Measurements from ENCODE around the gene MAU2. TPM values are rescaled to one million over a fixed set of nuclear protein-coding genes. Genes with fewer than 3 reads are reported as not detected.

MAU2 gene
- total and polyA plus RNA-seq, 5 donors from 2014 or later = 16.5 to 146 (median 20.3) TPM

DNA sequence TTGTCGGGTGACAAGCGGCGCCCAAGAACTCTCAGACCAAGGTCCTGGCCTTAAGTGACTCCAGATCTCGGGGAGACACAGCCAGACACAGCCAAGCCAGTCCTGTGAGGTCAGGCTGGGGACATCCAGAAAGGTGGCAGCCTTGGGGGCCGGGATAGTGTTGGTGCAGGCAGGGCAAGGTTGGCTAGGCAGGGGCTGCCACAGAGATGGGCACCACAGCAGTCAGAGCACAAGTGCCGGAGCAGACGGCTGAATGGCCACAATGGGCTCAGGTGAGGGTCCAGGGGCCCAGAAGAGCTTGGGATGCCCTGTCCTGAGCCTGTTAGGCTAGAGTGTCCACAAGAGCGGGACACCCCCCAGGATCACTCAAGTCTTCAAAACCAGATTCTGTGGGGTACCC lies 32.2 kb downstream of the MAU2 start:
- Histone ChIP-seq H3K4me3 (ENCODE audit: low read depth, low read length) (no peak overlapping the region), H3K36me3 (ENCODE audit: control insufficient read depth, insufficient read depth, low read length) (peaks cover 56% of the 10 kb centered on the region), H3K9me3 (ENCODE audit: control insufficient read depth in 2 of 2, low read length in 2 of 2) (no peaks in the 10 kb centered on the region), H3K27ac (ENCODE audit: insufficient read depth, low read length, poor library complexity, severe bottlenecking) (no peak overlapping the region), H3K4me1 (ENCODE audit: control insufficient read depth, insufficient read depth, low read length, poor library complexity, severe bottlenecking) (no peaks in the 10 kb centered on the region), H3K27me3 (ENCODE audit: control insufficient read depth, insufficient read depth, low read length) (no peaks in the 10 kb centered on the region)
- no peaks in the 10 kb centered on the region for H3K27me3 Mint-ChIP-seq
- no peak overlapping the region for H3K4me3 Mint-ChIP-seq
- peaks cover 21% of the 10 kb centered on the region for H3K36me3 Mint-ChIP-seq
- no peak overlapping the region for H3K27ac Mint-ChIP-seq
- H3K9me3 Mint-ChIP-seq = no peaks in the 10 kb centered on the region
- DNase-seq (no peak), ATAC-seq (ENCODE audit: low read depth in 2 of 2) (no peak)
- peaks cover 0 to 7% (median 3%) of the 10 kb centered on the region in 4 donors for H3K4me1 Mint-ChIP-seq

DNA sequence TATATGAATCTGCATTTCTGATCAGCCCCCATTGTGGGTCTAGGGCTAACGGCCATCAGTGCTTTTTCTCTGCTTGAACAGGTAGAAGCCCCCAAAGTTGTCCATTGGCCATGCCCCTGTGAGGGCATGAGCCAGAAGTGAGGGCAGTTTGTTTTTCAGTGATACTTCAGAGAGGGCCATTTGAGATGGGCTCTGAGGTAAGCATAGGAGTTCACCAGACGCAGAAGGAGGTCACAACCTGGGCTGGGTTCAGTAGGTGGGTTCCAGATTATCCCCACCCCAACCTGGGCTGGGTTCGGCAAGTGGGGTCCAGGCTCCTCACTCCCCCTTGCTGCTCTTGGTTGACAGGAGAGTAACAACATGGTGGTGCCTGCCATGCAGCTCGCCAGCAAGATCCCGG lies 33.4 kb downstream of the MAU2 start:
- DNase-seq (no peak), ATAC-seq (ENCODE audit: low read depth in 2 of 2) (no peak)
- peaks cover 0 to 17% (median 8%) of the 10 kb centered on the region in 4 donors for H3K4me1 Mint-ChIP-seq
- H3K9me3 Mint-ChIP-seq = no peaks in the 10 kb centered on the region
- H3K27me3 Mint-ChIP-seq = no peaks in the 10 kb centered on the region
- Histone ChIP-seq H3K27ac (ENCODE audit: insufficient read depth, low read length, poor library complexity, severe bottlenecking) (no peak overlapping the region), H3K4me3 (ENCODE audit: low read depth, low read length) (no peak overlapping the region), H3K27me3 (ENCODE audit: control insufficient read depth, insufficient read depth, low read length) (no peaks in the 10 kb centered on the region), H3K9me3 (ENCODE audit: control insufficient read depth in 2 of 2, low read length in 2 of 2) (no peaks in the 10 kb centered on the region), H3K36me3 (ENCODE audit: control insufficient read depth, insufficient read depth, low read length) (peaks cover 50% of the 10 kb centered on the region), H3K4me1 (ENCODE audit: control insufficient read depth, insufficient read depth, low read length, poor library complexity, severe bottlenecking) (peaks cover 4% of the 10 kb centered on the region)
- no peak overlapping the region for H3K4me3 Mint-ChIP-seq
- no peak overlapping the region for H3K27ac Mint-ChIP-seq
- peaks cover 18% of the 10 kb centered on the region for H3K36me3 Mint-ChIP-seq

DNA sequence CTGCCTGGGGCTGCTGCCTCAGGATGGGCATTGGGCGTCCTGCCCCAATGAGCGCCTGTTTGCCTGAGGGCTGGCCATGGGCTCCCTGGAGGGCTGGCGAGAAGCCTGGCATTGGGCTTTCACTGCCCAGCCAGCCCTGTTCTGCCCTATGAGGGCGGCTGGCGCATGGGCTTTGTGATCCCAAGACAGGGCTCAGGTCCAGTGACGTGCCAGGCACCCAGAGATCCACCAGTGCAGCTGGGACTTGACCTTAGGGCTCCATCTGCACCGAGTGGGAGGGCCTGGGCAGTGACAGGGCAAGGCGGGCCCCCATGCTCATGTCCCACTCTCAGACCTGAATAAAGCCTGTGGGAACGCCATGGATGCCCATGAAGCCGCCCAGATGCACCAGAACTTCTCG lies 34.3 kb downstream of the MAU2 start:
- Mint-ChIP-seq H3K27me3 (no peaks in the 10 kb centered on the region), H3K9me3 (no peaks in the 10 kb centered on the region), H3K4me1 (peaks cover 0 to 18% (median 8%) of the 10 kb centered on the region in 4 donors), H3K27ac (no peak overlapping the region), H3K36me3 (peaks cover 16% of the 10 kb centered on the region), H3K4me3 (no peak overlapping the region)
- no peak overlapping the region for H3K4me3 ChIP-seq (ENCODE audit: low read depth, low read length)
- ATAC-seq (ENCODE audit: low read depth in 2 of 2) (no peak), DNase-seq (no peak)
- H3K27ac ChIP-seq (ENCODE audit: insufficient read depth, low read length, poor library complexity, severe bottlenecking) = no peak overlapping the region
- H3K27me3 ChIP-seq (ENCODE audit: control insufficient read depth, insufficient read depth, low read length) = no peaks in the 10 kb centered on the region
- H3K4me1 ChIP-seq (ENCODE audit: control insufficient read depth, insufficient read depth, low read length, poor library complexity, severe bottlenecking) = peaks cover 4% of the 10 kb centered on the region
- no peaks in the 10 kb centered on the region for H3K9me3 ChIP-seq (ENCODE audit: control insufficient read depth in 2 of 2, low read length in 2 of 2)
- peaks cover 42% of the 10 kb centered on the region for H3K36me3 ChIP-seq (ENCODE audit: control insufficient read depth, insufficient read depth, low read length)

DNA sequence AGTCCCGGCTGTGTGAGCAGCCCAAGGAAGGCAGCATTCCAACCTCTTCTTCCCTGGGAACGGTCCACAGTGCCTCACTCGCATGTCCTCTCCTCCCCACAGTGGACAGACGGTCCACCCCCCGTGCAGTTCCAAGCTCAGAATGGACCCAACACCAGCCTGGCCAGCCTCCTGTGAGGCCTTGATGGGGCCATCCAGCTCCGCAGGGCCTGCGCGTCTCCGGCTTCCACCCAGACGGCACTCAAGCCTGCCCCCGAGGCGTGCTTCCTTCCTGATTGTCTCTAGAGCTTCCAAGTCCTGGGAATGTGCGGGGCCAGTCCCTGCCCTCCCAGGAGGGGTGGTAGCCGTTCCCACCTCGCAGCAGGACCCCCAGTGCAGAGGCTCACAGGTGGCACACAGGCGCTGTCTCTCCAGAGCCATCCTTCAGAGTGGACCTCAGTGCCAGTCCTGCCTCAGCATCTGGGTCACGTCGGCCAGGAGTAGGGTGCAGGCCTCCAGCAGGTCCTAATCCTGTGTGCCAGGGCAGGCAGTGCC lies 35.0 kb downstream of the MAU2 start:
- no peaks in the 10 kb centered on the region for H3K9me3 ChIP-seq (ENCODE audit: control insufficient read depth in 2 of 2, low read length in 2 of 2)

DNA sequence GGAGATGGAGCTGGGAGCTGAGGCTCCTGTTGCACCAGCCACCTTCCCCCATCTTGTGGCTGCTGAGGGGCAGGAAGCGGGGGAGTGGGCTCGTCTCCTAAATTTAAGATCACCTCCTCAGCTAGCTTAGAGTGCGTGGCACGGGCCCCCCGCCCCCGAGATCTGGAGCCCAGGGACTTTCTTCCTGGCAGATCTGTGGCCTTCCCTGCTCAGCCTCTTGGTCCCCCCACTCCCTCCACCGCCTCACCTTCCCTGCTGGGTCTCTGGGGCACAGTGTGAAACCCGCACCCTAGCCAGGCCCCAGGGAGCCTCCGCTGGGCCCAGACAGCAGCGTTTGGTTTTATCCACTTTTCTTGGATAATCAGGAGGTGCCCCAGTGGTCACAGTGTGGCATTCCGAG lies 35.9 kb downstream of the MAU2 start:
- Mint-ChIP-seq H3K9me3 (no peaks in the 10 kb centered on the region), H3K36me3 (peaks cover 16% of the 10 kb centered on the region), H3K4me1 (peaks cover 5 to 28% (median 15%) of the 10 kb centered on the region in 4 donors), H3K4me3 (no peak overlapping the region), H3K27ac (no peak overlapping the region), H3K27me3 (no peaks in the 10 kb centered on the region)
- H3K4me3 ChIP-seq (ENCODE audit: low read depth, low read length) = no peak overlapping the region
- H3K27ac ChIP-seq (ENCODE audit: insufficient read depth, low read length, poor library complexity, severe bottlenecking) = no peak overlapping the region
- ATAC-seq (ENCODE audit: low read depth in 2 of 2) = no peak
- H3K36me3 ChIP-seq (ENCODE audit: control insufficient read depth, insufficient read depth, low read length) = peaks cover 42% of the 10 kb centered on the region
- DNase-seq = no peak
- H3K4me1 ChIP-seq (ENCODE audit: control insufficient read depth, insufficient read depth, low read length, poor library complexity, severe bottlenecking) = peaks cover 11% of the 10 kb centered on the region
- H3K9me3 ChIP-seq (ENCODE audit: control insufficient read depth in 2 of 2, low read length in 2 of 2) = no peaks in the 10 kb centered on the region
- H3K27me3 ChIP-seq (ENCODE audit: control insufficient read depth, insufficient read depth, low read length) = no peaks in the 10 kb centered on the region

More for the DNA sequence above, 35.0 kb downstream of the MAU2 start:
- ATAC-seq (ENCODE audit: low read depth in 2 of 2) = no peak
- H3K4me3 Mint-ChIP-seq = no peak overlapping the region
- H3K4me1 Mint-ChIP-seq = peaks cover 0 to 22% (median 10%) of the 10 kb centered on the region in 4 donors
- no peak overlapping the region for H3K27ac Mint-ChIP-seq
- no peak overlapping the region for H3K27ac ChIP-seq (ENCODE audit: insufficient read depth, low read length, poor library complexity, severe bottlenecking)
- no peaks in the 10 kb centered on the region for H3K9me3 Mint-ChIP-seq
- no peak overlapping the region for H3K4me3 ChIP-seq (ENCODE audit: low read depth, low read length)
- no peaks in the 10 kb centered on the region for H3K27me3 Mint-ChIP-seq
- peaks cover 42% of the 10 kb centered on the region for H3K36me3 ChIP-seq (ENCODE audit: control insufficient read depth, insufficient read depth, low read length)
- no peaks in the 10 kb centered on the region for H3K27me3 ChIP-seq (ENCODE audit: control insufficient read depth, insufficient read depth, low read length)
- no peak for DNase-seq
- H3K4me1 ChIP-seq (ENCODE audit: control insufficient read depth, insufficient read depth, low read length, poor library complexity, severe bottlenecking) = peaks cover 4% of the 10 kb centered on the region
- H3K36me3 Mint-ChIP-seq = peaks cover 16% of the 10 kb centered on the region

DNA sequence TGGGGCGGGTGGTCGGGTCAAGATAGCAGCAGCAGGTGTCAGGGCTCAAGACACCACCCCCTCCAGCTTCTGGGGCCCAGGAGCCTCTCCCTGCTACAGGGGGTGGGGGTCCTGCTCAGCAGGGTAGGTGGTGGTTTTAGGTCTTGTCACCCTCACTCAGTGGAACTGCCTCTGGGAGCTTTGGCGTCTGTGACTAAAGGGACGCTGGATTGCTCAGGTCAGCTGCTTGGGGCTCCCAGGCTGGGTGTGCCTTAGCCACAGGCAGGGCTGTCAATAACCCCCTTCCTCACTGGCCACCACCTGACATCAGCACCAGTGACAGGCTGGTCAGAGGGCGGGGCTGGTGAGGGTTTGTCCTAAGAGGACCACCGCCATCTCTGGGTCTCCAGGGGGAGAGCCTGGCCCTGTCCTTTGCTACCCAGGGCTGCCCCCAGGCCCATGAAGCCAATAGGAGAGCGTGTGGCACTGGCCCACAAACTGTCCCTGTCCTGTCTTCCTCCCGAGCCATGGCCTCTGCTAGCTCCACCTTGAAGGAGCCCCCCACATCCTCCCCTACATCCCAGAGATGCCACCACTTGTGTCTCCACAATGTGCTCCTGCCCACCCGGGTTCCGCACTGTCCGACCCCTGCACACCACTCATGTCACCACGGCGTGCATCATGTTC lies 36.4 kb downstream of the MAU2 start:
- Mint-ChIP-seq H3K27ac (peak overlapping the region in 2 of 3 donors; percentile 46 to 72), H3K4me1 (peaks cover 5 to 31% (median 15%) of the 10 kb centered on the region in 4 donors), H3K36me3 (peaks cover 14% of the 10 kb centered on the region)

DNA sequence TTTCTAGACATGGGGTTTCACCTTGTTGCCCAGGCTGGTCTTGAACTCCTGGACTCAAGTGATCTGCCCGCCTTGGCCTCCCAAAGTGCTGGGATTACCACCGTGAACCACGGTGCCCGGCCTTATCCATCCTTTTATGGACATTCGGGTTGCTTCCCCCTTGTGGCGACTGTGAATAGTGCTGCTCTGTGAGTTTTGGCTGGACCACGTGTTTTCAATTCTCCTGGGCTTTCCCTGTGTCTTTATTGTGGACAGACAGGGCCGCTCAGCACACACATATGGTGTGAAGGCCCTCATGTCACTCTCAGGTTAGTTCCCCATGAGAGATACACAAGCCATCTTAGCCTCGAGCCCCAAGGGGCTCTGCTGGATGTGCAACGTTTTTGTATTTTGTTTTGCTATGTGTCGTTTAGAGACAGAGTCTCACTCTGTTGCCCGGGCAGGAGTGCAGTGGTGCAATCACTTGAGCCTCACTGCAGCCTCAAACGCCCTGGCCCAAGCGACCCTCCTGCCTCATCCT lies 40.5 kb downstream of the MAU2 start:
- Histone ChIP-seq H3K4me1 (ENCODE audit: control insufficient read depth, insufficient read depth, low read length, poor library complexity, severe bottlenecking) (peaks cover 25% of the 10 kb centered on the region), H3K4me3 (ENCODE audit: low read depth, low read length) (peak overlapping the region; percentile 66), H3K27ac (ENCODE audit: insufficient read depth, low read length, poor library complexity, severe bottlenecking) (no peak overlapping the region), H3K9me3 (ENCODE audit: control insufficient read depth in 2 of 2, low read length in 2 of 2) (no peaks in the 10 kb centered on the region), H3K36me3 (ENCODE audit: control insufficient read depth, insufficient read depth, low read length) (peaks cover 2% of the 10 kb centered on the region), H3K27me3 (ENCODE audit: control insufficient read depth, insufficient read depth, low read length) (no peaks in the 10 kb centered on the region)
- H3K36me3 Mint-ChIP-seq = peaks cover 7% of the 10 kb centered on the region
- no peaks in the 10 kb centered on the region for H3K9me3 Mint-ChIP-seq
- no peaks in the 10 kb centered on the region for H3K27me3 Mint-ChIP-seq
- DNase-seq = peak; percentile 55 to 78 (median 57)
- peak overlapping the region; percentile 59 to 74 (median 66) for H3K27ac Mint-ChIP-seq
- peak; percentile 51 to 54 for ATAC-seq (ENCODE audit: low read depth in 2 of 2)
- H3K4me3 Mint-ChIP-seq = peak overlapping the region in 3 of 4 donors; percentile 58 to 80 (median 74)
- peaks cover 5 to 45% (median 21%) of the 10 kb centered on the region in 4 donors for H3K4me1 Mint-ChIP-seq

More for the DNA sequence above, 36.4 kb downstream of the MAU2 start:
- no peak overlapping the region for H3K4me3 ChIP-seq (ENCODE audit: low read depth, low read length)
- Mint-ChIP-seq H3K27me3 (no peaks in the 10 kb centered on the region), H3K9me3 (no peaks in the 10 kb centered on the region), H3K4me3 (peak overlapping the region in 1 of 4 donors; percentile 23)
- ATAC-seq (ENCODE audit: low read depth in 2 of 2) (no peak), DNase-seq (no peak)
- H3K27ac ChIP-seq (ENCODE audit: insufficient read depth, low read length, poor library complexity, severe bottlenecking) = no peak overlapping the region
- peaks cover 12% of the 10 kb centered on the region for H3K4me1 ChIP-seq (ENCODE audit: control insufficient read depth, insufficient read depth, low read length, poor library complexity, severe bottlenecking)
- peaks cover 39% of the 10 kb centered on the region for H3K36me3 ChIP-seq (ENCODE audit: control insufficient read depth, insufficient read depth, low read length)
- H3K27me3 ChIP-seq (ENCODE audit: control insufficient read depth, insufficient read depth, low read length) = no peaks in the 10 kb centered on the region
- H3K9me3 ChIP-seq (ENCODE audit: control insufficient read depth in 2 of 2, low read length in 2 of 2) = no peaks in the 10 kb centered on the region

Data from CD4-positive, CD25-positive, alpha-beta regulatory T cell (primary cell).